ENCODE results near the gene BRD1. TPM values are rescaled to one million over a fixed set of nuclear protein-coding genes. Genes with fewer than 3 reads are reported as not detected.

The BRD1 gene
- polyA plus RNA-seq (2013, experiment 1 of 2): 14.7 TPM
- polyA plus RNA-seq (2013, experiment 2 of 2): 14.5 TPM

- DNase-seq: peak; percentile 61
- H3K23ac ChIP-seq (ENCODE audit: low read length): peak within 1 kb of the TSS; percentile 66
- no peak within 1 kb of the TSS for H2BK5ac ChIP-seq (ENCODE audit: low read length)
- H4K5ac ChIP-seq (ENCODE audit: low read length): no peak within 1 kb of the TSS
- H3K36me3 ChIP-seq (ENCODE audit: control insufficient read depth, insufficient read depth, low read length): peaks cover 10% of the 10 kb centered on the region
- no peak within 1 kb of the TSS for H2AK5ac ChIP-seq (ENCODE audit: low read length)
- H3K27me3 ChIP-seq (ENCODE audit: insufficient read depth, low read length, poor library complexity): no peaks in the 10 kb centered on the region
- no CpG with 5 or more reads among the region's 54 CpGs for WGBS (ENCODE audit: extremely low coverage, insufficient coverage, low lambda C conversion rate)
- peaks cover 40% of the 10 kb centered on the region for H3K79me2 ChIP-seq (ENCODE audit: control insufficient read depth, insufficient read depth, low read length)
- peaks cover 1% of the 10 kb centered on the region for H3K4me1 ChIP-seq (ENCODE audit: control insufficient read depth, low read depth, low read length)
- peak within 1 kb of the TSS; percentile 78 for H4K8ac ChIP-seq (ENCODE audit: low read depth, low read length)
- H3K27ac ChIP-seq (ENCODE audit: low read depth, low read length): no peak within 1 kb of the TSS
- H3K4me3 ChIP-seq (ENCODE audit: low read length): peak within 1 kb of the TSS; percentile 90
- peaks cover 13% of the 10 kb centered on the region for H3K79me1 ChIP-seq (ENCODE audit: low read length)
- peak within 1 kb of the TSS; percentile 90 for H3K4ac ChIP-seq (ENCODE audit: low read depth, low read length)
- H3K9ac ChIP-seq (ENCODE audit: low read length): peak within 1 kb of the TSS; percentile 85
- H2BK120ac ChIP-seq (ENCODE audit: low read depth, low read length): peak within 1 kb of the TSS; percentile 40
- no peak within 1 kb of the TSS for H2BK15ac ChIP-seq (replicated peaks; ENCODE audit: low read depth)
- peak within 1 kb of the TSS; percentile 96 for H3K18ac ChIP-seq (ENCODE audit: low read length)
- H3K56ac ChIP-seq (ENCODE audit: low read length): peak within 1 kb of the TSS; percentile 90
- peak within 1 kb of the TSS; percentile 42 for H3K4me2 ChIP-seq (ENCODE audit: low read length)
These were observed at the start of gene BRD1 for GRCh38 chr22:49827853-49828598. Gene BRD1 (minus strand): TSS chr22:49827873. CDS start chr22:49824317, 3,556 bp downstream.

GRCh38 chr22:49873228-49873940, 45.7 kb upstream of the BRD1 start:
- Histone ChIP-seq H2BK5ac (ENCODE audit: low read length) (no peak overlapping the region), H3K4me3 (ENCODE audit: low read length) (no peak overlapping the region), H3K23ac (ENCODE audit: low read length) (no peak overlapping the region), H3K4me2 (ENCODE audit: low read length) (no peak overlapping the region), H3K56ac (ENCODE audit: low read length) (no peak overlapping the region), H3K9ac (ENCODE audit: low read length) (no peak overlapping the region), H4K5ac (ENCODE audit: low read length) (no peak overlapping the region), H3K4me1 (ENCODE audit: control insufficient read depth, low read depth, low read length) (no peaks in the 10 kb centered on the region), H3K18ac (ENCODE audit: low read length) (no peak overlapping the region), H4K8ac (ENCODE audit: low read depth, low read length) (no peak overlapping the region), H3K79me2 (ENCODE audit: control insufficient read depth, insufficient read depth, low read length) (peaks cover 30% of the 10 kb centered on the region), H2AK5ac (ENCODE audit: low read length) (no peak overlapping the region), H2BK120ac (ENCODE audit: low read depth, low read length) (no peak overlapping the region), H3K27me3 (ENCODE audit: insufficient read depth, low read length, poor library complexity) (no peaks in the 10 kb centered on the region), H2BK15ac (replicated peaks; ENCODE audit: low read depth) (no peak overlapping the region), H3K27ac (ENCODE audit: low read depth, low read length) (no peak overlapping the region), H3K36me3 (ENCODE audit: control insufficient read depth, insufficient read depth, low read length) (no peaks in the 10 kb centered on the region), H3K4ac (ENCODE audit: low read depth, low read length) (no peak overlapping the region), H3K79me1 (ENCODE audit: low read length) (peaks cover 27% of the 10 kb centered on the region)
- no CpG with 5 or more reads among the region's 16 CpGs for WGBS (ENCODE audit: extremely low coverage, insufficient coverage, low lambda C conversion rate)
- DNase-seq: no peak

GRCh38 chr22:49872347-49872746, 44.7 kb upstream of the BRD1 start:
- Histone ChIP-seq H2BK120ac (ENCODE audit: low read depth, low read length) (no peak overlapping the region), H2AK5ac (ENCODE audit: low read length) (no peak overlapping the region), H3K9ac (ENCODE audit: low read length) (no peak overlapping the region), H3K56ac (ENCODE audit: low read length) (no peak overlapping the region), H3K18ac (ENCODE audit: low read length) (no peak overlapping the region), H3K79me2 (ENCODE audit: control insufficient read depth, insufficient read depth, low read length) (peaks cover 36% of the 10 kb centered on the region), H3K23ac (ENCODE audit: low read length) (no peak overlapping the region), H3K4me1 (ENCODE audit: control insufficient read depth, low read depth, low read length) (no peaks in the 10 kb centered on the region), H4K8ac (ENCODE audit: low read depth, low read length) (no peak overlapping the region), H3K79me1 (ENCODE audit: low read length) (peaks cover 30% of the 10 kb centered on the region), H4K5ac (ENCODE audit: low read length) (no peak overlapping the region), H3K4me2 (ENCODE audit: low read length) (no peak overlapping the region), H3K4ac (ENCODE audit: low read depth, low read length) (no peak overlapping the region), H3K36me3 (ENCODE audit: control insufficient read depth, insufficient read depth, low read length) (no peaks in the 10 kb centered on the region), H3K4me3 (ENCODE audit: low read length) (no peak overlapping the region), H2BK15ac (replicated peaks; ENCODE audit: low read depth) (no peak overlapping the region), H3K27ac (ENCODE audit: low read depth, low read length) (no peak overlapping the region), H2BK5ac (ENCODE audit: low read length) (no peak overlapping the region), H3K27me3 (ENCODE audit: insufficient read depth, low read length, poor library complexity) (no peaks in the 10 kb centered on the region)
- DNase-seq: no peak
- WGBS (ENCODE audit: extremely low coverage, insufficient coverage, low lambda C conversion rate): no CpG with 5 or more reads among the region's 7 CpGs

GRCh38 chr22:49871482-49871881, 43.8 kb upstream of the BRD1 start:
- H2BK120ac ChIP-seq (ENCODE audit: low read depth, low read length): no peak overlapping the region
- no peak overlapping the region for H4K5ac ChIP-seq (ENCODE audit: low read length)
- peaks cover 44% of the 10 kb centered on the region for H3K79me2 ChIP-seq (ENCODE audit: control insufficient read depth, insufficient read depth, low read length)
- H3K4me2 ChIP-seq (ENCODE audit: low read length): no peak overlapping the region
- H3K36me3 ChIP-seq (ENCODE audit: control insufficient read depth, insufficient read depth, low read length): no peaks in the 10 kb centered on the region
- no peak overlapping the region for H3K18ac ChIP-seq (ENCODE audit: low read length)
- H3K79me1 ChIP-seq (ENCODE audit: low read length): peaks cover 36% of the 10 kb centered on the region
- H4K8ac ChIP-seq (ENCODE audit: low read depth, low read length): no peak overlapping the region
- H2AK5ac ChIP-seq (ENCODE audit: low read length): no peak overlapping the region
- H2BK5ac ChIP-seq (ENCODE audit: low read length): no peak overlapping the region
- no CpG with 5 or more reads among the region's 4 CpGs for WGBS (ENCODE audit: extremely low coverage, insufficient coverage, low lambda C conversion rate)
- no peak overlapping the region for H3K9ac ChIP-seq (ENCODE audit: low read length)
- H3K4me1 ChIP-seq (ENCODE audit: control insufficient read depth, low read depth, low read length): no peaks in the 10 kb centered on the region
- no peak overlapping the region for H2BK15ac ChIP-seq (replicated peaks; ENCODE audit: low read depth)
- no peak overlapping the region for H3K4ac ChIP-seq (ENCODE audit: low read depth, low read length)
- no peak overlapping the region for H3K27ac ChIP-seq (ENCODE audit: low read depth, low read length)
- no peak overlapping the region for H3K4me3 ChIP-seq (ENCODE audit: low read length)
- no peak overlapping the region for H3K23ac ChIP-seq (ENCODE audit: low read length)
- peak; percentile 33 for DNase-seq
- H3K27me3 ChIP-seq (ENCODE audit: insufficient read depth, low read length, poor library complexity): no peaks in the 10 kb centered on the region
- no peak overlapping the region for H3K56ac ChIP-seq (ENCODE audit: low read length)

GRCh38 chr22:49869845-49870712, 42.4 kb upstream of the BRD1 start:
- WGBS (ENCODE audit: extremely low coverage, insufficient coverage, low lambda C conversion rate): no CpG with 5 or more reads among the region's 14 CpGs
- no peak overlapping the region for H3K4me2 ChIP-seq (ENCODE audit: low read length)
- no peak overlapping the region for H3K27ac ChIP-seq (ENCODE audit: low read depth, low read length)

More at GRCh38 chr22:49869845-49870712, 42.4 kb upstream of the BRD1 start:
- Histone ChIP-seq H3K9ac (ENCODE audit: low read length) (no peak overlapping the region), H4K5ac (ENCODE audit: low read length) (no peak overlapping the region), H3K4me1 (ENCODE audit: control insufficient read depth, low read depth, low read length) (no peaks in the 10 kb centered on the region), H2BK120ac (ENCODE audit: low read depth, low read length) (no peak overlapping the region), H2BK5ac (ENCODE audit: low read length) (no peak overlapping the region), H2BK15ac (replicated peaks; ENCODE audit: low read depth) (no peak overlapping the region), H3K4me3 (ENCODE audit: low read length) (no peak overlapping the region), H3K56ac (ENCODE audit: low read length) (no peak overlapping the region), H3K27me3 (ENCODE audit: insufficient read depth, low read length, poor library complexity) (no peaks in the 10 kb centered on the region), H3K79me1 (ENCODE audit: low read length) (peaks cover 36% of the 10 kb centered on the region), H3K36me3 (ENCODE audit: control insufficient read depth, insufficient read depth, low read length) (no peaks in the 10 kb centered on the region), H3K79me2 (ENCODE audit: control insufficient read depth, insufficient read depth, low read length) (peaks cover 46% of the 10 kb centered on the region), H3K23ac (ENCODE audit: low read length) (no peak overlapping the region), H2AK5ac (ENCODE audit: low read length) (no peak overlapping the region), H3K4ac (ENCODE audit: low read depth, low read length) (no peak overlapping the region), H3K18ac (ENCODE audit: low read length) (no peak overlapping the region), H4K8ac (ENCODE audit: low read depth, low read length) (no peak overlapping the region)
- no peak for DNase-seq

Data from mesendoderm (in vitro differentiated cells).